Mesenchymal stem cell (in vitro differentiated cells and primary cell): ENCODE measurements around the gene TTLL13.

Experiments
- DNase-seq: peaks from one replicate; pipeline ENCODE4 v3.0.0-alpha.2; 2013
- H2AFZ ChIP-seq: one replicate; pipeline ENCODE4 v1.6.1; 2013; ENCODE audit warnings: low read depth, mild to moderate bottlenecking, control low read depth, inconsistent platforms, low read length, moderate library complexity
- H2AK5ac ChIP-seq: 2 replicates; pipeline ENCODE4 v1.6.1; 2013; ENCODE audit warnings: low read length, moderate library complexity, mild to moderate bottlenecking, inconsistent platforms; ENCODE audit not compliant: severe bottlenecking
- H2BK120ac ChIP-seq: one replicate; pipeline ENCODE4 v1.6.1; 2013; ENCODE audit warnings: low read depth, mild to moderate bottlenecking, inconsistent platforms, low read length, moderate library complexity
- H2BK12ac ChIP-seq, 2 experiments: one replicate each; pipeline ENCODE4 v1.6.1; 2013; ENCODE audit warnings: inconsistent platforms in 2 of 2, low read length in 2 of 2, mild to moderate bottlenecking in 2 of 2, moderate library complexity in 2 of 2, control low read depth in 1 of 2
- H2BK15ac ChIP-seq: one replicate; pipeline ENCODE4 v1.6.1; 2013; ENCODE audit warnings: mild to moderate bottlenecking, low read depth, inconsistent platforms; ENCODE audit not compliant: poor library complexity, severe bottlenecking
- H2BK5ac ChIP-seq: 2 replicates; pipeline ENCODE4 v1.6.1; 2013; ENCODE audit warnings: low read depth, mild to moderate bottlenecking, low read length, control low read depth, inconsistent platforms; ENCODE audit not compliant: poor library complexity, severe bottlenecking
- H3K14ac ChIP-seq, 2 experiments: one replicate each; pipeline ENCODE4 v1.6.1; 2013; ENCODE audit warnings: inconsistent platforms in 2 of 2, low read length in 2 of 2, control low read depth in 1 of 2, mild to moderate bottlenecking in 1 of 2, moderate library complexity in 1 of 2
- H3K18ac ChIP-seq, 2 experiments: one replicate each; pipeline ENCODE4 v1.6.1; 2013; ENCODE audit warnings: inconsistent platforms in 2 of 2, low read length in 2 of 2, control low read depth in 1 of 2, low read depth in 1 of 2, mild to moderate bottlenecking in 1 of 2
- H3K23ac ChIP-seq, 2 experiments: one replicate each; pipeline ENCODE4 v1.6.1; 2013; ENCODE audit warnings: inconsistent platforms in 2 of 2, low read length in 2 of 2, mild to moderate bottlenecking in 2 of 2, moderate library complexity in 2 of 2, control low read depth in 1 of 2
- H3K27ac ChIP-seq: 2 replicates; pipeline ENCODE4 v1.5.1; 2013; ENCODE audit warnings: mild to moderate bottlenecking, moderate library complexity, low read length, control low read depth, inconsistent platforms; ENCODE audit not compliant: poor library complexity, severe bottlenecking
- H3K27me3 ChIP-seq, 2 experiments: 2 replicates each; pipeline versions ENCODE4 v1.6.1 to v1.7.0; 2013; ENCODE audit warnings: low read length in 2 of 2, mild to moderate bottlenecking in 2 of 2, moderate library complexity in 2 of 2, control low read depth in 1 of 2, inconsistent platforms in 1 of 2; ENCODE audit not compliant: control insufficient read depth in 1 of 2, insufficient read depth in 1 of 2
- H3K36me3 ChIP-seq, 2 experiments: 2 replicates each; pipeline versions ENCODE4 v1.6.1 to v1.7.0; 2013; ENCODE audit warnings: low read length in 2 of 2, control low read depth in 1 of 2, inconsistent platforms in 1 of 2, low read depth in 1 of 2, mild to moderate bottlenecking in 1 of 2; ENCODE audit not compliant: insufficient read depth in 2 of 2, control insufficient read depth in 1 of 2
- H3K4ac ChIP-seq, 2 experiments: one replicate each; pipeline ENCODE4 v1.6.1; 2013; ENCODE audit warnings: inconsistent platforms in 2 of 2, low read length in 2 of 2, mild to moderate bottlenecking in 2 of 2, moderate library complexity in 2 of 2, control low read depth in 1 of 2, low read depth in 1 of 2
- H3K4me1 ChIP-seq: 2 replicates; pipeline ENCODE4 v1.6.1; 2013; ENCODE audit warnings: low read depth, low read length, control low read depth; ENCODE audit not compliant: control insufficient read depth, insufficient read depth
- H3K4me2 ChIP-seq: 2 replicates; pipeline ENCODE4 v1.6.1; 2013; ENCODE audit warnings: low read length, mild to moderate bottlenecking, inconsistent platforms; ENCODE audit not compliant: poor library complexity, severe bottlenecking
- H3K4me3 ChIP-seq, 2 experiments: 2 replicates each; pipeline versions ENCODE4 v1.5.1 to v1.7.0; 2013; ENCODE audit warnings: low read length in 2 of 2, mild to moderate bottlenecking in 2 of 2, control low read depth in 1 of 2, low read depth in 1 of 2; ENCODE audit not compliant: insufficient read depth in 1 of 2
- H3K79me1 ChIP-seq: replicated peaks from 2 replicates; pipeline ENCODE4 v1.6.1; 2013; ENCODE audit warnings: mild to moderate bottlenecking, control low read depth, low read length, inconsistent platforms; ENCODE audit not compliant: poor library complexity, severe bottlenecking
- H3K9ac ChIP-seq: 2 replicates; pipeline ENCODE4 v1.7.0; 2013; ENCODE audit warnings: mild to moderate bottlenecking, low read length, moderate library complexity
- H3K9me3 ChIP-seq: 2 replicates; pipeline ENCODE4 v1.7.0; 2013; ENCODE audit warnings: mild to moderate bottlenecking, low read length; ENCODE audit not compliant: control insufficient read depth
- H4K8ac ChIP-seq: one replicate; pipeline ENCODE4 v1.6.1; 2013; ENCODE audit warnings: inconsistent platforms, mild to moderate bottlenecking, low read length, moderate library complexity
- H4K91ac ChIP-seq: one replicate; pipeline ENCODE4 v1.6.1; 2013; ENCODE audit warnings: mild to moderate bottlenecking, low read length, inconsistent platforms
- WGBS: methylation state at CpG from one replicate; pipeline ENCODE4 v1.1.7; 2013; ENCODE audit warnings: mixed read lengths; 5-methylcytosine and 5-hydroxymethylcytosine counted together

The TTLL13 gene

GRCh38 chr15:90201944-90202375 is 47.4 kb upstream of the TTLL13 start:
- peak overlapping the region; percentile 62 to 96 for H3K18ac ChIP-seq
- peak overlapping the region in 1 of 2 experiments; percentile 31 for H3K14ac ChIP-seq
- H3K9ac ChIP-seq = peak overlapping the region; percentile 86
- no peaks in the 10 kb centered on the region for H3K9me3 ChIP-seq
- peak overlapping the region; percentile 93 for H3K4me2 ChIP-seq
- no peak overlapping the region for H3K27ac ChIP-seq
- H4K8ac ChIP-seq = peak overlapping the region; percentile 82
- H3K23ac ChIP-seq = no peak overlapping the region
- H4K91ac ChIP-seq = no peak overlapping the region
- H2BK120ac ChIP-seq = peak overlapping the region; percentile 66
- H3K79me1 ChIP-seq = peaks cover 49% of the 10 kb centered on the region
- WGBS = under 1% methylated on average over 25 of the region's 25 CpGs
- H3K36me3 ChIP-seq = peaks cover 0 to 23% of the 10 kb centered on the region in 2 experiments
- H2AK5ac ChIP-seq = no peak overlapping the region
- peak; percentile 41 for DNase-seq
- H3K4ac ChIP-seq = peak overlapping the region in 1 of 2 experiments; percentile 68
- no peaks in the 10 kb centered on the region for H3K27me3 ChIP-seq
- H2BK12ac ChIP-seq = no peak overlapping the region
- H2BK15ac ChIP-seq = peak overlapping the region; percentile 45
- H2BK5ac ChIP-seq = no peak overlapping the region
- H2AFZ ChIP-seq = peak overlapping the region; percentile 86
- H3K4me1 ChIP-seq = peaks cover 31% of the 10 kb centered on the region
- H3K4me3 ChIP-seq = peak overlapping the region; percentile 92 to 97

- no peak overlapping the region for H2AFZ ChIP-seq
- no peak overlapping the region for H3K4me2 ChIP-seq
- H2BK5ac ChIP-seq = no peak overlapping the region
- H2BK120ac ChIP-seq = no peak overlapping the region
- no peak overlapping the region for H4K91ac ChIP-seq
- H3K9me3 ChIP-seq = no peaks in the 10 kb centered on the region
- H3K14ac ChIP-seq = peak overlapping the region in 1 of 2 experiments; percentile 27
- peaks cover 0 to 26% of the 10 kb centered on the region in 2 experiments for H3K36me3 ChIP-seq
- no peak overlapping the region for H4K8ac ChIP-seq
- peak overlapping the region in 1 of 2 experiments; percentile 24 for H2BK12ac ChIP-seq
- no peak overlapping the region for H3K18ac ChIP-seq
- 89% methylated on average over 4 of the region's 4 CpGs for WGBS
- H3K4me1 ChIP-seq = peaks cover 31% of the 10 kb centered on the region
- H3K23ac ChIP-seq = no peak overlapping the region
- peak overlapping the region in 1 of 2 experiments; percentile 92 for H3K4me3 ChIP-seq
- H3K27ac ChIP-seq = no peak overlapping the region
- peaks cover 57% of the 10 kb centered on the region for H3K79me1 ChIP-seq
- H3K4ac ChIP-seq = no peak overlapping the region
- H3K27me3 ChIP-seq = no peaks in the 10 kb centered on the region
- no peak overlapping the region for H2BK15ac ChIP-seq
- DNase-seq = no peak
- no peak overlapping the region for H3K9ac ChIP-seq
- no peak overlapping the region for H2AK5ac ChIP-seq
These were observed 46.4 kb upstream of the TTLL13 start for GRCh38 chr15:90202929-90203328.

GRCh38 chr15:90203473-90203872 is 45.9 kb upstream of the TTLL13 start:
- peaks cover 30% of the 10 kb centered on the region for H3K4me1 ChIP-seq
- H2BK5ac ChIP-seq = no peak overlapping the region
- WGBS = 89% methylated on average over 7 of the region's 7 CpGs

GRCh38 chr15:90203922-90204321 is 45.4 kb upstream of the TTLL13 start:
- Histone ChIP-seq H3K14ac (no peak overlapping the region), H2BK12ac (no peak overlapping the region), H3K4me2 (no peak overlapping the region), H3K4me3 (no peak overlapping the region), H3K23ac (no peak overlapping the region), H2AFZ (no peak overlapping the region), H3K36me3 (peaks cover 0 to 26% of the 10 kb centered on the region in 2 experiments), H4K91ac (no peak overlapping the region), H3K9ac (no peak overlapping the region), H3K4me1 (peaks cover 29% of the 10 kb centered on the region), H2BK5ac (no peak overlapping the region), H4K8ac (no peak overlapping the region), H2AK5ac (no peak overlapping the region), H2BK15ac (no peak overlapping the region), H3K9me3 (no peaks in the 10 kb centered on the region), H3K27ac (no peak overlapping the region), H3K79me1 (peaks cover 56% of the 10 kb centered on the region), H3K27me3 (no peaks in the 10 kb centered on the region), H2BK120ac (no peak overlapping the region), H3K4ac (peak overlapping the region in 1 of 2 experiments; percentile 40), H3K18ac (no peak overlapping the region)
- 77% methylated on average over 8 of the region's 8 CpGs for WGBS
- DNase-seq = no peak

More at GRCh38 chr15:90203473-90203872, 45.9 kb upstream of the TTLL13 start:
- Histone ChIP-seq H4K8ac (no peak overlapping the region), H3K36me3 (peaks cover 0 to 26% of the 10 kb centered on the region in 2 experiments), H3K27me3 (no peaks in the 10 kb centered on the region), H3K14ac (no peak overlapping the region), H3K4me2 (no peak overlapping the region), H3K9me3 (no peaks in the 10 kb centered on the region), H3K79me1 (peaks cover 57% of the 10 kb centered on the region), H2BK120ac (no peak overlapping the region), H4K91ac (no peak overlapping the region), H3K18ac (no peak overlapping the region), H3K23ac (no peak overlapping the region), H3K27ac (no peak overlapping the region), H3K4ac (peak overlapping the region in 1 of 2 experiments; percentile 40), H2BK12ac (peak overlapping the region in 1 of 2 experiments; percentile 24), H3K4me3 (no peak overlapping the region), H2AFZ (no peak overlapping the region), H3K9ac (no peak overlapping the region), H2BK15ac (no peak overlapping the region), H2AK5ac (no peak overlapping the region)
- no peak for DNase-seq
